Measurements from ENCODE around the gene CDKL1. TPM values are rescaled to one million over a fixed set of nuclear protein-coding genes. Genes with fewer than 3 reads are reported as not detected.

Gene CDKL1
- total and polyA plus RNA-seq, 2 donors (not counting 1 experiment from before 2014, with no cell fraction given) = 18.5 to 22.8 TPM

GRCh38 chr14:50381008-50381407, 15.7 kb downstream of the CDKL1 start:
- Histone ChIP-seq H3K4me3 (replicated peaks in 1 of 4; ENCODE audit: control extremely low read depth in 1 of 4, insufficient read depth in 1 of 4, low read depth in 3 of 4, low read length in 4 of 4) (no peak overlapping the region), H3K27ac (ENCODE audit: insufficient read depth, low read length) (no peak overlapping the region), H3K27me3 (ENCODE audit: control insufficient read depth, insufficient read depth, low read length) (no peaks in the 10 kb centered on the region), H3K36me3 (ENCODE audit: control insufficient read depth, insufficient read depth, low read length) (no peaks in the 10 kb centered on the region), H3K4me1 (ENCODE audit: control insufficient read depth, extremely low read depth, insufficient read depth, low read length) (no peaks in the 10 kb centered on the region), H3K9ac (ENCODE audit: insufficient read depth, low read length) (no peak overlapping the region), H4K20me1 (ENCODE audit: control insufficient read depth, extremely low read depth, insufficient read depth, low read length) (no peaks in the 10 kb centered on the region), H3K9me3 (ENCODE audit: control insufficient read depth, insufficient read depth, low read depth, low read length) (no peaks in the 10 kb centered on the region), H3K79me2 (ENCODE audit: control insufficient read depth, insufficient read depth, low read length) (no peaks in the 10 kb centered on the region), H2AFZ (ENCODE audit: low read length) (no peak overlapping the region), H3K4me2 (ENCODE audit: extremely low read depth, insufficient read depth, low read length) (no peak overlapping the region)
- TF ChIP-seq EZH2 (IDR thresholded peaks at IDR 0.05; ENCODE audit: low read length, missing control alignments) (no peak), CTCF (conservative IDR thresholded peaks at IDR 0.05 in 1 of 2, IDR thresholded peaks at IDR 0.05 in 1 of 2; ENCODE audit: low read depth in 1 of 2, low read length in 2 of 2) (no peak)
- no peak for DNase-seq (ENCODE audit: low read depth in 2 of 2)

- no peak for TF ChIP-seq CTCF (conservative IDR thresholded peaks at IDR 0.05 in 1 of 2, IDR thresholded peaks at IDR 0.05 in 1 of 2; ENCODE audit: low read depth in 1 of 2, low read length in 2 of 2)
- Histone ChIP-seq H3K4me1 (ENCODE audit: control insufficient read depth, extremely low read depth, insufficient read depth, low read length) (no peaks in the 10 kb centered on the region), H2AFZ (ENCODE audit: low read length) (no peak overlapping the region), H3K9ac (ENCODE audit: insufficient read depth, low read length) (no peak overlapping the region), H3K36me3 (ENCODE audit: control insufficient read depth, insufficient read depth, low read length) (no peaks in the 10 kb centered on the region), H3K79me2 (ENCODE audit: control insufficient read depth, insufficient read depth, low read length) (no peaks in the 10 kb centered on the region), H4K20me1 (ENCODE audit: control insufficient read depth, extremely low read depth, insufficient read depth, low read length) (no peaks in the 10 kb centered on the region), H3K4me2 (ENCODE audit: extremely low read depth, insufficient read depth, low read length) (no peak overlapping the region), H3K27me3 (ENCODE audit: control insufficient read depth, insufficient read depth, low read length) (no peaks in the 10 kb centered on the region), H3K9me3 (ENCODE audit: control insufficient read depth, insufficient read depth, low read depth, low read length) (no peaks in the 10 kb centered on the region), H3K4me3 (replicated peaks in 1 of 4; ENCODE audit: control extremely low read depth in 1 of 4, insufficient read depth in 1 of 4, low read depth in 3 of 4, low read length in 4 of 4) (no peak overlapping the region), H3K27ac (ENCODE audit: insufficient read depth, low read length) (no peak overlapping the region)
- DNase-seq (ENCODE audit: low read depth in 2 of 2) = no peak
Measured at GRCh38 chr14:50380455-50380854, 16.2 kb downstream of the CDKL1 start.

- no peak overlapping the region for H3K4me3 ChIP-seq (replicated peaks in 1 of 4; ENCODE audit: control extremely low read depth in 1 of 4, insufficient read depth in 1 of 4, low read depth in 3 of 4, low read length in 4 of 4)
- no peak overlapping the region for H3K4me2 ChIP-seq (ENCODE audit: extremely low read depth, insufficient read depth, low read length)
- H3K36me3 ChIP-seq (ENCODE audit: control insufficient read depth, insufficient read depth, low read length) = no peaks in the 10 kb centered on the region
- TF ChIP-seq EZH2 (IDR thresholded peaks at IDR 0.05; ENCODE audit: low read length, missing control alignments) (no peak), CTCF (conservative IDR thresholded peaks at IDR 0.05 in 1 of 2, IDR thresholded peaks at IDR 0.05 in 1 of 2; ENCODE audit: low read depth in 1 of 2, low read length in 2 of 2) (no peak)
- H4K20me1 ChIP-seq (ENCODE audit: control insufficient read depth, extremely low read depth, insufficient read depth, low read length) = no peaks in the 10 kb centered on the region
- no peaks in the 10 kb centered on the region for H3K4me1 ChIP-seq (ENCODE audit: control insufficient read depth, extremely low read depth, insufficient read depth, low read length)
- H3K27ac ChIP-seq (ENCODE audit: insufficient read depth, low read length) = no peak overlapping the region
- H3K9ac ChIP-seq (ENCODE audit: insufficient read depth, low read length) = no peak overlapping the region
- no peak overlapping the region for H2AFZ ChIP-seq (ENCODE audit: low read length)
- H3K79me2 ChIP-seq (ENCODE audit: control insufficient read depth, insufficient read depth, low read length) = no peaks in the 10 kb centered on the region
- DNase-seq (ENCODE audit: low read depth in 2 of 2) = no peak
- no peaks in the 10 kb centered on the region for H3K9me3 ChIP-seq (ENCODE audit: control insufficient read depth, insufficient read depth, low read depth, low read length)
- H3K27me3 ChIP-seq (ENCODE audit: control insufficient read depth, insufficient read depth, low read length) = no peaks in the 10 kb centered on the region
Measured at GRCh38 chr14:50379563-50379962, 17.1 kb downstream of the CDKL1 start.
